ENCODE data around the gene IRX4.
A peak's percentile ranks its signal among the peaks of the same experiment; 100 is the strongest.

The IRX4 gene

DNA sequence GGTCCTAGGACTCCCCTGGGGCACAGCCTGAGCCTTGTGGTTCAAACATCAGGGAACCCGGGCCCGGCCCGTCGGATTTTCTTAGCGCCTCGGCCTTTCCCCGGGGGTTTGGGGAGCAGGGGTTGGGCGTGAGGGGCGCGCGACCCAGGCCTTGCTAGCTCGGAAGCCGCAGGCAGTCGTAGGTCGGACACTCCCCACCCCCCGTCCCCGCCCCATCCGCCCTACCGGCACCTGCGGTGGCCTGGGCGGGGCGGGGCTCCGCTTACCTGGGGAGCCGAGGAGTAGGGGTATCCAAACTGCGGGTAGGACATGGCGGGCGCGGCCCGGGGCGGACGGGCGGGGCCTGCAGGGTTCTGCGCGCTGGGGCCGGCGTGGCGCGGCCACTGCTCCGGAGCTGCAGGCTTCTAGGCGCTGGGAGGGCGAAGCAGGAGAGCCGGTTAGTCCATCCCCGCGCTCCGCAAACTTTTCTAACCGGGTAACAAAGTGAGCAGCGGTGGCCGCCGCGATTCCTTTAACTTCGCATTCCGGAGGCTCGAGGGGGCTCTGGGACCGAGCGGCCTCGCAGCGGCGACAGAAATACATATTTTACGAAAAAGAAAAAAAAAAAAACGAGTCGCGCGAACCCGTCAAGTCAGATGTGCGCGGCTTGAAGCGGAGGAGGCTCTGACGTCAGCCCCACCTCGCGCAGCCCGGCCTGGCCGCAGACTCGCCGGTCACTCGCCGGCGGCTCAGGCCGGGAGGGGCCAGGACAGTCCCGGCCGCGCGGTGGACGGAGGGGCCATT is at the start of gene IRX4:
Gene IRX4 (minus strand): TSS at position 589 of the 783 bp plus-strand sequence. CDS start 278 bp downstream, at position 311.
- peak; percentile 17 for DNase-seq (ENCODE audit: low read depth)

DNA sequence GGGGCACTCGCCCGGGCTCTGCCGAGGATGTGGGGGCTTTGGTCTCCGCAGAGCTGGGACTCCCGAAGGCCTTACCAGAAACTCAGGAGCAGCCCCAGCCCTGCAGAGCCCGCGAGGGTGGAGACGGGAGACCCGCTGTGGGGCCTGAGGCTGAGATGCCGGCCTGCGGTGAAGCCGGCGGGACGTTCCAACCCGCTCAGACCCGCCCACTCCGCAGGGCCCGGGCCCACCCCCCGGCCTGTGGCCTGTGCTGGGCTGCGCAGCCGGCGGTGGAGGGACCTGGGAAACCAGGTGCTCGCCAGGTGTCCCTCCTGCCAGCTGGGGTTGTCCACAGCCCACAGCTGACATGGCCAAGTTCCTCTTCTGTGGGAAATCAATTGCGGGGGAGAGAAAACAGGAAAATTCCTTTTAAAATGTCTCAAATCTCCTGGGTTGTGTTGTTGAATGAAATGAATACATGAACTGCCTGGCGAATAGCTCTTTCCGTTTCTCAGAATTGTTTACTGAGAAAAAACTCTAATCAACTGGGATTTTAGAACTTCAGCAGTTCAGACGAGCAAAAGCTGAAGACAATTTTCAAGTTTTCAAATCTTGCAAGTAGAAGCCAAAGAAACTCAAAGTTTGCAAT is 49.0 kb upstream of the IRX4 start:
- no peak for DNase-seq (ENCODE audit: low read depth)

DNA sequence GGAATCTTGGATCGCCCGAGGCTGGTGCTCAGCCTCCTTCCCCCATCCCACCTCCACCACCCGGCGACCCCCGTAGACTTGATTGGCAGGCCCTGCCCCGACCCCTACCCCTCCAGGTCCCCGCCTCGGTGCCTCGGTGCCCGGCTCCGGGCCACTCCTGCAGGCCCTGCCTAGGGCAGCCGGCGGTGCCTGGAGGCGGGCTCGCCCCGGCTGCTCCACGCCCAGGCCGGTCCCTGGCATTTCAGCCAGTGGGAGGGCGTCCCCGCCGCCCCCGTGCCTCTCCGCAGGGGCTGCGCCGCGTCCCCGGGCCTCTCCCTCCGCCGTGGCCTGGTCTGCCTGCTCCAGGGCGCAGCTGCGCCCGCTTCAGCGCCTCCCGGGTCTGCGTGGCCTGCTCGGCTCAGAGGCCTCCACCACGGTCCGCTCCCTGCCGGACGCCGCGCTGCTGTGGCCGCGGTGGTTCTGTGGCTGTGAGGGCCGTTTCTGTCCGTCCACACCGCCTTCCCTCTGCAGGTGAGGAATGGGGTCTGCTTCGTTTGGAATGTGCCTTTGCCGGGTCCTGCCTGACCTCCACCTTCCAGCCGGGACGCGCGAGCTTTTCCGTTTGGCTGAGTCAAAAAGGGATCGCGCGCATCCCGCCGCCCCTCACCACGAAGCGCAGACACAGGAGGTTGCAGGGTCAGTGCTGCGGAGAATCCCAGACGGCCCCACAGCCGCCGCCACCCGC is 48.3 kb upstream of the IRX4 start:
- no peak for DNase-seq (ENCODE audit: low read depth)

GRCh38 chr5:1930501-1930879 is 47.8 kb upstream of the IRX4 start:
- DNase-seq (ENCODE audit: low read depth), result no peak

GRCh38 chr5:1929108-1929991 is 46.6 kb upstream of the IRX4 start:
- DNase-seq (ENCODE audit: low read depth), result no peak

GRCh38 chr5:1926471-1927341 is 44.0 kb upstream of the IRX4 start:
- no peak for DNase-seq (ENCODE audit: low read depth)

DNA sequence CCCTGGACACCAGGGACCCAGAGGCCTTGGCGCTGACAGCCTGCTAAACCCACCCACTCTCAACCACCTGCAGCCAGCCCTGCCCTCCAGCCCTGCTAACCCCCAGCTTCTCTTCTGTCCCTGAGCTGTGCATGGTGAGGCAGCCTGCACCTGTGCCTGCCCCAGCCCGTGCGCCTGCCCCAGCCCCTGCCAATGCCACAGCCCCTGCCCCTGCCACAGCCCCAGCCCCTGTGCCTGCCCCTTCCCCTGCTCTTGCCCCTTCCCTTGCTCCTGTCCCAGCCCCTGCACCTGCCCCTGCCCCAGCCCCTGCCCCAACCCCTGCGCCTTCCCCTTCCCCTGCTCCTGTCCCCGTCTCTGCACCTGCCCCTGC is 43.3 kb upstream of the IRX4 start:
- no peak for DNase-seq (ENCODE audit: low read depth)

DNA sequence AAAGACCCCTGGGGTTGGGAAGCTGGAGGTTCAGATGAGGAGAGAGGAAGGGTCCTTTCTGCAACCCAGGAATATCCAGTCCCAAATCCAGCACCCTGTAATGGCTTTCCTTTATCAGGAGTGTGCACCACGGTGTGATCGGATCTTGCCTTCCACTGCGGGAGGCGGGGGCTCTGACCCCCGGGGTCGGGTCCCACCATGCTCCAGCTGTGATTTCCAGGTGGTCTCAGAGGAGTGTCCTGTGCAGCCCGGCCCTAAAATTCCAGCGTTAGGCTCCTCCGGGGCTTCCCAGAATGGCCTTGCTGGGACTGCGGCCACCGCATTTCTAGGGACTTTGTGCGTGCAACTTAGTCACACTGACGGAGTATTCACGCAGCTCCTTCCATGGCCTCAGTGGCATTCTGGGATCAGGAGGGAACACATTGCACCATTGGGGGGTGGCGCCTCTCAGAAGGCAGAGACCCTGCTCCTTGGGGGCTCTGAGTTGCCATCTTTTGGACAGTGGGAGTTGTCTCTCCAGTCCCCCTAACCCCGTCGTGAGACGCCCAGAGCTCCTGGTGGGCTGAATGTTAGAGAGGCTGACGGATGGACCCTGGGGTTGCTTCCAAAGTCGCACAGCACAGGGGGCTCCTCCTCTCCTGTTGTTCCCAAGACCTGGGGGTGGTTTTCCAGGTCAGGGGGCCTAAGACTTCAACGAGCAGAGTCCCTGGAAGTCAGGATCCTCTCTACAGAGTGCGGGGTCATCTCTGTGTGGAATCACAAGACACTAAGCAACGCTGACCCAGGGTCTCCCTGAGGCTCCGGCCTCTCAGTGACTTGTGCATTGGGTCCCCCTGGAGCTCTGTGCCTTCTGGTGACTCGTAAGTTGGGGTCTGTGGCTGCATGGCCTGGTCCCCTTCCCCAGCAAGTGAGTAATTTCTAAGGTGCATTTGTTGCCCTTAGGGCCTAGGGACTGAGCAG is 42.7 kb upstream of the IRX4 start:
- no peak for DNase-seq (ENCODE audit: low read depth)

DNA sequence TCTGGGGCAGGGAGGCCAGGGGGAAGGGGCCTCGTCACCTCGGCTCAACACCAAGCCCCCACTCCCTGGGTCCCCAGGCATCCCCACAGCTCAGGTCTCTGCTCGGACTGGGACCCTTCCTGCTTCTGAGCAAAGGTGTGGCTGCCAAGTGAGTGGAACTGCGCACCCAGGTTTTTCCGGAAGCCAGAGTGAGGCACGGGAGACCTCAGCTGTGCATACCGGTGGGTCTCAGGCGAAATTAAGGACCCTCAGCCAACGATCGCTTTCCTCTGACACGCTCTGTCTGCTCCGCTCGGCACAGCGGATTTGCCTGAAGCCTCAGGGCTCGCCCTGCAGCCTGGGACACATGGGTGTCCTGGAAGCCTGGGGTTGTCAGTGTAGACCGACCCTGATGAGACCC is 41.0 kb upstream of the IRX4 start:
- DNase-seq (ENCODE audit: low read depth), result no peak

GRCh38 chr5:1923341-1923740 is 40.6 kb upstream of the IRX4 start:
- DNase-seq (ENCODE audit: low read depth), result no peak

GRCh38 chr5:1921711-1922110 is 39.0 kb upstream of the IRX4 start:
- DNase-seq (ENCODE audit: low read depth), result no peak

- no peak for DNase-seq (ENCODE audit: low read depth)
Observed at GRCh38 chr5:1919750-1920149, 37.0 kb upstream of the IRX4 start.

GRCh38 chr5:1919209-1919566 is 36.5 kb upstream of the IRX4 start:
- no peak for DNase-seq (ENCODE audit: low read depth)

DNA sequence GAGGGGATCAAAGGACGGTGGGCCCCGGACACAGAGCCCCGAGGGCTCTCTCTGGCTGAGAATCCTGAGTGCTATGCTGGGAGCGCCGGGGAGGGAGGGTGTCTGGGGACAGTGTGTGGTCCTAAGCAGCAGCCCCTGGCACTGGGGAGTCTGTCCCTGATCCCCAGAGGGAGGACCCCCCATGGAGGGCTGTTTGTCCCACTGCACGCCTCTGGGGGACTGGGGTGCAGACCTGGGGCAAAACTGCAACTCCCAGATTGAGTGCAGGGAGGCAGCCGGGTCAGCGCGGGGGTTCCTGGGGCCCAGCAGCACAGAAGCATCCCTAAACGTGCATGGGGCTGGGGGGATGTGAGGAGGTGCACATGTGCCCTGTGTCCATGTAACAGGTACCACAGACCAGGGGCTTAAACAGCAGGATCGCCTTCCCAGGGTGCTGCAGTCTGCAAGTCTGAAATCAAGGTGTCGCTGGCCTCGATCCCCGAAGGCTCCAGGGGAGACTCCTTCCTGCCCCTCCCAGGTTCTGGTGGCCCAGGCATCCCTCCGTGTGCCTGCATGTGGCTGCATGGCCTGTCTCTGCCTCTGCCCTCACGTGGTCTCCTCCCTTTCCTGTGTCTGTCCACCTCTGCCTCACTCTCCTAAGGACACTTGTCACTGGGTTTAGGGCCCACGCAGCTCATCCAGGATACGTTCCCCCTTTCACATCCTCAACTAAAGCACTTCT is 35.9 kb upstream of the IRX4 start:
- DNase-seq (ENCODE audit: low read depth), result no peak

DNA sequence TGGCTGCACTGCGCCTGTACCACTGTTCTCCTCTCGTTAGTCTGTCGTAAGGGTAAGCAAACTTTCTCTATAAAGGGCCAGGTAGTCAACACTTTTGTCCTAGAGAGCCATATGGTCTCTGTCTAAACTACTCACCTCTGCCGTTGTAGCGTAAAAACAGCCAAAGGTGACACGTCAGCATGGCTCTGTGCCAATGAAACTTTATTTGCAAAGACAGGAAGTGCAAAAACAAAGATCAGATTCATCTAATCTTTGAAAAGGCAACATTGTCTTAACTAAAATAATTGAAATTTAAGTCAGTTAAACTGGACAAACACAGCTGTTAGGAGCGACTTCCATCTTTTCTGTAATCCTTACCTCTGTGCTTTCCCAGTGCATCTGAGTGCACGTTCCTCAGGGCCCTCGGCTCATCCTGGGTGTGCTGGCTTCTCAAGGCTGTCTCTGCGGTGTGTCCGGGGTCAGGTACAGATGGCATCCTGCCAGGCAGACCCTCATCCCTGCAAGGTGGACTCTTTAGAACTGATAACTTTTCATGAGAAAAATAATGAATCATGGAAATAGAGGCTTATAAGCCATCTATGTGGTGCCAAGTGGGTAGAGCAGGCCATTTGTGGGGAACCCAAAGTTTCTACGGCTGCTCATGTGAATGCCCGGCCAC is 35.2 kb upstream of the IRX4 start:
- DNase-seq (ENCODE audit: low read depth), result no peak

DNA sequence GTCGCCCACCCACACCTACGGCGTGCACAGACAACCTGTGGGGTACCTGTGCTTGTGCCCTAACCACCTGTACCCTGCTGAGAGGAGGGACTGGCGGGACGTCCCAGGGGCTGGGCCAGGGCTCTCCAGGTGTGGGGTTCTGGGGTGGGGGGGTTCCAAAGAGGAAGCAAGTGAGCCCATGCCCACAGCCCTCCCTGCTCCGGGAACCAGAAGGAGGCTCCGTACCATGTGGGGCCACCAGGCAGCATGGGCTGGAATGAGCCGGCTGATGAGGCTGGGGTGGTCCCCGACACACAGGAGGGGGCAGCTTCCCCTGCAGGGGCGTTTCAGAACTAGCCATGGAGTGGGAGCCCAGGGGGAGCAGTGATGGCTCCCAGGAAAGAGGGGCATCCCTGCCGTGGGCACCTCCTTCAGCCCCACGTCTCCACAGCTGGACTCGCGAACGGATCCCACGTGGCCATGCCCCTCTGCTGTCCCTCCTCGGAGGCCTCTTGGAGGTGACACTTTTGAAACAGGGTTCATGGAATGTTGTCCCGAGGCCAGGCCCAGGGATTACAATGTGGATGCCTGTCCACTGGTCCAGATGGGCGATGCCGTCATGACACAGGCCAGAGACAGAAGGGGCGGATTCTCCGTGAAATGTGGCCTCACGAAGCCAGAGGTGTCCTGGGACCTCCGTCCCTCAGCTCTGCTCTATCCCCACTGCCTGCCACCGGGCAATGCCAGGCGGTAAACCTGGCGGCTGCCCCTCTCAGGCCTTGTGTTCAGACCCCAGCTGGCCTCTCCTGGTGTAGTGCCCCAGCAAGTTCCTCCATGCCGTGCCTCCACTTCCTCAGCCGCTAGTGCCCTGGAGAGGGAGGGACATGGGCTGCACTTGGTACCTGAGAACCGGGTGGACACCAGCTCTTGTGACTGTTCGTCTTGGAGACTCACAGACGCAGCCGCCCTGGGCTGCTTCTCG is 33.6 kb upstream of the IRX4 start:
- no peak for DNase-seq (ENCODE audit: low read depth)

- DNase-seq (ENCODE audit: low read depth), result no peak
Observed at GRCh38 chr5:1915316-1915715, 32.6 kb upstream of the IRX4 start.

GRCh38 chr5:1914471-1914870 is 31.7 kb upstream of the IRX4 start:
- no peak for DNase-seq (ENCODE audit: low read depth)

Data from iris pigment epithelial cell (primary cell).